HCT116 (cell line): Measurements from ENCODE around the gene XYLT1. TPM values are rescaled to one million over a fixed set of nuclear protein-coding genes. Genes with fewer than 3 reads are reported as not detected.

Experiments
- ATAC-seq: fragments of 200-7000 bp; cut with Tn5 transposase; 2 replicates; pipeline ENCODE4 v1.9.1; 2020; ENCODE audit warnings: mild to moderate bottlenecking, moderate library complexity
- BruUV-seq: library from RNA; stranded (reverse); fragments of 400-500 nt; replicated peaks from 2 replicates; lab custom pipeline; 2021; lab: Mats Ljungman, UMichigan
- CTCF ChIA-PET: fragments of 300-600 bp; sonication (Branson Sonifier 250); formaldehyde crosslinking; loops from one replicate; lab custom pipeline; 2021; ENCODE audit warnings: antibody characterized with exemption; lab: Charles Lee
- POLR2A ChIA-PET: fragments of 300-600, 350-600 bp; sonication (Branson Sonifier 250); formaldehyde crosslinking; loops from one replicate; lab custom pipeline; 2021; ENCODE audit warnings: antibody characterized with exemption; lab: Charles Lee
- RAD21 ChIA-PET, 2 experiments: fragments of 300-600 bp; sonication (Branson Sonifier 250); formaldehyde crosslinking; loops; one replicate each; lab custom pipeline; 2023; ENCODE audit warnings: low total read pairs in 2 of 2; ENCODE audit not compliant: uncharacterized antibody in 2 of 2, unreplicated experiment in 2 of 2, low non-redundant PET in 1 of 2; lab: Charles Lee
- DNase-seq: peaks from one replicate; pipeline ENCODE4 v3.0.0-alpha.2; 2010; ENCODE audit warnings: low read depth, low spot score
- H2AFZ ChIP-seq: fragments of 200-600 bp; shearing (Covaris generic), sonication (generic); 2 replicates; pipeline ENCODE4 v1.6.1; 2017; ENCODE audit warnings: low read depth, mixed run types, mixed read lengths, antibody characterized with exemption, low read length; ENCODE audit not compliant: poor library complexity, severe bottlenecking
- H3K27ac ChIP-seq: 2 replicates; pipeline ENCODE4 v1.5.1; 2012; ENCODE audit warnings: low read depth, low read length
- H3K27me3 ChIP-seq: fragments of 200-600 bp; sonication (generic); 2 replicates; pipeline ENCODE4 v1.6.1; 2016; ENCODE audit warnings: mixed run types, low read length, mixed read lengths; ENCODE audit not compliant: insufficient read depth
- H3K36me3 ChIP-seq, 2 experiments: fragments of 200-500 bp in 1 of 2; fragments of 200-600 bp in 1 of 2; sonication (Bioruptor generic) in 1 of 2; sonication (generic) in 1 of 2; 2 replicates each; pipeline versions ENCODE4 v1.5.1 to v1.6.1; 2014 to 2016; ENCODE audit warnings: low read length in 2 of 2, inconsistent platforms in 1 of 2, mixed read lengths in 1 of 2, mixed run types in 1 of 2; ENCODE audit not compliant: insufficient read depth in 2 of 2, control insufficient read depth in 1 of 2
- H3K4me1 ChIP-seq, 2 experiments: fragments of 200-600 bp in 1 of 2; sonication (generic) in 1 of 2; 2 replicates each; pipeline versions ENCODE4 v1.5.1 to v1.6.1; 2012 to 2017; ENCODE audit warnings: low read length in 2 of 2, inconsistent platforms in 1 of 2, mild to moderate bottlenecking in 1 of 2, mixed read lengths in 1 of 2, mixed run types in 1 of 2, moderate library complexity in 1 of 2; ENCODE audit not compliant: insufficient read depth in 2 of 2, control insufficient read depth in 1 of 2
- H3K4me2 ChIP-seq: fragments of 200-600 bp; sonication (generic); 2 replicates; pipeline ENCODE4 v1.6.1; 2017; ENCODE audit warnings: mixed run types, low read length, mixed read lengths
- H3K4me3 ChIP-seq, 2 experiments: fragments of 200-600 bp in 1 of 2; sonication (generic) in 1 of 2; replicated peaks in 1 of 2; 2 replicates each; pipeline ENCODE4 v1.5.1; 2011 to 2016; ENCODE audit warnings: low read length in 2 of 2, control low read depth in 1 of 2, low read depth in 1 of 2, mild to moderate bottlenecking in 1 of 2, mixed read lengths in 1 of 2, mixed run types in 1 of 2
- H3K79me2 ChIP-seq: fragments of 200-600 bp; sonication (generic); 2 replicates; pipeline ENCODE4 v1.6.1; 2017; ENCODE audit warnings: mild to moderate bottlenecking, mixed run types, low read length, moderate library complexity, mixed read lengths; ENCODE audit not compliant: insufficient read depth
- H3K9ac ChIP-seq: fragments of 200-600 bp; sonication (generic); 2 replicates; pipeline ENCODE4 v1.6.1; 2016; ENCODE audit warnings: low read length, mixed read lengths
- H3K9me2 ChIP-seq: fragments of 200-600 bp; sonication (generic), shearing (Covaris generic); 2 replicates; pipeline ENCODE4 v1.6.1; 2017; ENCODE audit warnings: mixed run types, mild to moderate bottlenecking, moderate library complexity; ENCODE audit not compliant: insufficient read depth
- H3K9me3 ChIP-seq, 2 experiments: fragments of 200-500 bp in 1 of 2; fragments of 200-600 bp in 1 of 2; sonication (Bioruptor generic) in 1 of 2; sonication (generic) in 1 of 2; 2 replicates each; pipeline ENCODE4 v1.6.1; 2014 to 2017; ENCODE audit warnings: low read length in 2 of 2, mixed read lengths in 2 of 2, inconsistent platforms in 1 of 2, low read depth in 1 of 2, mild to moderate bottlenecking in 1 of 2, mixed run types in 1 of 2, moderate library complexity in 1 of 2; ENCODE audit not compliant: control insufficient read depth in 1 of 2, insufficient read depth in 1 of 2
- H4K20me1 ChIP-seq: fragments of 200-600 bp; sonication (generic), shearing (Covaris generic); 2 replicates; pipeline ENCODE4 v1.6.1; 2017; ENCODE audit warnings: mixed run types, mild to moderate bottlenecking, moderate library complexity; ENCODE audit not compliant: insufficient read depth
- ATF3 ChIP-seq: IDR thresholded peaks from 2 replicates; pipeline ENCODE4 v1.6.1; 2012
- CBX3 ChIP-seq: IDR thresholded peaks from 2 replicates; pipeline ENCODE4 v1.6.1; 2012; ENCODE audit warnings: low read depth
- CTCF ChIP-seq, 3 experiments: fragments of 200-600 bp in 1 of 3; sonication (generic) in 1 of 3; IDR thresholded peaks in 2 of 3; conservative IDR thresholded peaks in 1 of 3; 2 replicates each; pipeline ENCODE4 v1.5.1; 2012 to 2017; ENCODE audit warnings: low read depth in 2 of 3, low read length in 2 of 3, antibody characterized with exemption in 1 of 3, borderline replicate concordance in 1 of 3, control low read depth in 1 of 3, mild to moderate bottlenecking in 1 of 3, mixed read lengths in 1 of 3, mixed run types in 1 of 3, moderate library complexity in 1 of 3; ENCODE audit not compliant: insufficient read depth in 1 of 3
- EGR1 ChIP-seq: IDR thresholded peaks from 2 replicates; pipeline ENCODE4 v1.6.1; 2012; ENCODE audit warnings: low read depth
- EZH2 ChIP-seq: fragments of 200-600 bp; sonication (generic); IDR thresholded peaks from 2 replicates; pipeline ENCODE4 v1.6.1; 2017; ENCODE audit warnings: antibody characterized with exemption, mixed run types
- EZH2phosphoT487 ChIP-seq: fragments of 200-600 bp; IDR thresholded peaks from 2 replicates; pipeline ENCODE4 v1.6.1; 2018; ENCODE audit warnings: antibody characterized with exemption, borderline replicate concordance
- JUND ChIP-seq: IDR thresholded peaks from 2 replicates; pipeline ENCODE4 v1.6.1; 2012
- MAX ChIP-seq: IDR thresholded peaks from 2 replicates; pipeline ENCODE4 v1.6.1; 2012
- POLR2A ChIP-seq: IDR thresholded peaks from 2 replicates; pipeline ENCODE4 v1.7.0; 2011; ENCODE audit warnings: borderline replicate concordance; ENCODE audit not compliant: insufficient read depth, insufficient read length; ENCODE audit errors: extremely low read depth
- POLR2AphosphoS5 ChIP-seq: IDR thresholded peaks from 2 replicates; pipeline ENCODE4 v1.6.1; 2011; ENCODE audit warnings: mild to moderate bottlenecking, low read depth, low read length, moderate library complexity
- RAD21 ChIP-seq: IDR thresholded peaks from 2 replicates; pipeline ENCODE4 v1.6.1; 2012; ENCODE audit warnings: low read depth, mild to moderate bottlenecking
- REST ChIP-seq: IDR thresholded peaks from 2 replicates; pipeline ENCODE4 v1.6.1; 2012; ENCODE audit warnings: low read depth
- SIN3A ChIP-seq: IDR thresholded peaks from 2 replicates; pipeline ENCODE4 v1.6.1; 2012; ENCODE audit warnings: low read depth
- SP1 ChIP-seq: IDR thresholded peaks from 2 replicates; pipeline ENCODE4 v1.6.1; 2012; ENCODE audit warnings: low read depth
- SRF ChIP-seq: IDR thresholded peaks from 2 replicates; pipeline ENCODE4 v1.6.1; 2012; ENCODE audit warnings: low read depth
- TCF7L2 ChIP-seq: IDR thresholded peaks from 2 replicates; pipeline ENCODE4 v1.7.0; 2011; ENCODE audit warnings: borderline replicate concordance, inconsistent platforms; ENCODE audit not compliant: insufficient read depth, insufficient read length; ENCODE audit errors: extremely low read depth
- YY1 ChIP-seq: IDR thresholded peaks from 2 replicates; pipeline ENCODE4 v1.6.1; 2011; ENCODE audit warnings: low read length, low read depth, moderate library complexity, mild to moderate bottlenecking; ENCODE audit not compliant: insufficient replicate concordance; ENCODE audit errors: extremely low read depth
- ZBTB33 ChIP-seq: IDR thresholded peaks from 2 replicates; pipeline ENCODE4 v1.6.1; 2011; ENCODE audit warnings: mild to moderate bottlenecking, low read length, moderate library complexity; ENCODE audit not compliant: insufficient replicate concordance; ENCODE audit errors: extremely low read depth
- ZFX ChIP-seq: fragments of 450-650 bp; IDR thresholded peaks from 2 replicates; pipeline ENCODE4 v1.6.1; 2017
- ZNF274 ChIP-seq: fragments of 200-500 bp; sonication (Bioruptor generic); IDR thresholded peaks from 2 replicates; pipeline ENCODE4 v1.6.1; 2014; ENCODE audit warnings: mild to moderate bottlenecking, low read depth, low read length, inconsistent platforms
- intact Hi-C: fragments of 100-400 bp; cut with micrococcal nuclease; formaldehyde crosslinking; loops from 2 replicates; pipeline ENCODE4 v1.10.0; 2022
- total RNA-seq: library from RNA; stranded (reverse); gene quantifications from one replicate; pipeline ENCODE4 v1.2.1, GENCODE V29; 2021; ENCODE audit not compliant: unreplicated experiment

The XYLT1 gene
- total RNA-seq, 1 experiment from 2014 or later: 4.5 TPM

- intact Hi-C loops: no loop called here
- no peaks in the 10 kb centered on the region for H3K9me2 ChIP-seq
- H4K20me1 ChIP-seq: no peaks in the 10 kb centered on the region
- no peak overlapping the region for H3K9ac ChIP-seq
- peaks cover 41% of the 10 kb centered on the region; the same call in 1 of the 2 replicates for H3K27me3 ChIP-seq
- no peak overlapping the region for H2AFZ ChIP-seq
- POLR2A ChIA-PET: no interaction called here
- no peak for ATAC-seq
- no peak overlapping the region for H3K4me2 ChIP-seq
- no peak for DNase-seq
- CTCF ChIA-PET: interaction anchor here (0.6 kb wide), 1 partner anchor 12 kb away, joined by 4 read pairs; no protein-coding TSS in a partner anchor
- TF ChIP-seq EZH2phosphoT487: no peak
- no peak for TF ChIP-seq CTCF (IDR thresholded peaks at IDR 0.05 in 2 of 3, conservative IDR thresholded peaks at IDR 0.05 in 1 of 3; ENCODE audit: borderline replicate concordance in 1 of 3, insufficient read depth in 1 of 3, low read depth in 2 of 3, low read length in 2 of 3)
- TF ChIP-seq ATF3: no peak
- no peak for TF ChIP-seq SIN3A
- TF ChIP-seq JUND: no peak
- no peak for TF ChIP-seq ZFX
- no peak for TF ChIP-seq SRF
- TF ChIP-seq MAX: no peak
- no peak for TF ChIP-seq SP1
- TF ChIP-seq ZBTB33: no peak
- TF ChIP-seq REST: no peak
- no peak for TF ChIP-seq POLR2A
- TF ChIP-seq ZNF274: no peak
- no peak for TF ChIP-seq POLR2AphosphoS5
- TF ChIP-seq CBX3: no peak
- no peak for TF ChIP-seq EGR1
- no peak for TF ChIP-seq TCF7L2
- no peak for TF ChIP-seq EZH2
- no peak for TF ChIP-seq YY1
- no peak for TF ChIP-seq RAD21
- no peaks in the 10 kb centered on the region for H3K79me2 ChIP-seq
- no peak overlapping the region for H3K27ac ChIP-seq
- H3K4me3 ChIP-seq: no peak overlapping the region
- no TSS peak for BruUV-seq
- no peaks in the 10 kb centered on the region for H3K36me3 ChIP-seq
- RAD21 ChIA-PET: no interaction called here
- no peaks in the 10 kb centered on the region for H3K4me1 ChIP-seq
- H3K9me3 ChIP-seq: no peaks in the 10 kb centered on the region
These were observed 83.5 kb downstream of the XYLT1 start for GRCh38 chr16:17387256-17387655.
